SK-N-SH (cell line): ENCODE measurements around the gene QRICH2. TPM values are rescaled to one million over a fixed set of nuclear protein-coding genes. Genes with fewer than 3 reads are reported as not detected.

ENCODE experiments used
- CTCF ChIA-PET: fragments of 300-600, 350-600 bp; formaldehyde crosslinking; extraction: SDS; loops from one replicate; lab custom pipeline; 2021; lab: Yijun Ruan, JAX
- POLR2A ChIA-PET: fragments of 350-600 bp; sonication (Branson Sonifier 250); formaldehyde crosslinking; extraction: SDS; loops from one replicate; lab custom pipeline; 2020; ENCODE audit warnings: antibody characterized with exemption, inconsistent platforms; lab: Yijun Ruan, JAX
- DNase-seq: peaks from one replicate; pipeline ENCODE4 v3.0.0; 2012
- H2AFZ ChIP-seq: fragments of 200-600 bp; sonication (generic); 2 replicates; pipeline ENCODE4 v1.8.1; 2016; ENCODE audit warnings: antibody characterized with exemption, mild to moderate bottlenecking, low read depth
- H3F3A ChIP-seq: fragments of 200-600 bp; sonication (generic); replicated peaks from 2 replicates; pipeline ENCODE3; 2016; ENCODE audit warnings: antibody characterized with exemption, mild to moderate bottlenecking; ENCODE audit not compliant: insufficient read depth
- H3K27ac ChIP-seq, 2 experiments: fragments of 200-500 bp in 1 of 2; fragments of 200-600 bp in 1 of 2; sonication (Bioruptor generic) in 1 of 2; sonication (generic), shearing (Covaris generic) in 1 of 2; 2 replicates each; pipeline versions ENCODE4 v1.5.1 to v1.6.1; 2014 to 2016; ENCODE audit warnings: low read depth in 2 of 2, inconsistent platforms in 1 of 2, low read length in 1 of 2, mild to moderate bottlenecking in 1 of 2, mixed read lengths in 1 of 2
- H3K27me3 ChIP-seq: fragments of 200-600 bp; sonication (generic), shearing (Covaris generic); 2 replicates; pipeline ENCODE4 v1.6.1; 2016; ENCODE audit warnings: mixed run types; ENCODE audit not compliant: insufficient read depth
- H3K36me3 ChIP-seq, 2 experiments: fragments of 200-500 bp in 1 of 2; fragments of 200-600 bp in 1 of 2; sonication (Bioruptor generic) in 1 of 2; sonication (generic) in 1 of 2; replicated peaks in 1 of 2; 2 replicates each; pipeline versions ENCODE3 to v1.5.1; 2014 to 2016; ENCODE audit warnings: low read length in 1 of 2, mild to moderate bottlenecking in 1 of 2; ENCODE audit not compliant: insufficient read depth in 2 of 2, control insufficient read depth in 1 of 2
- H3K4me1 ChIP-seq, 2 experiments: fragments of 200-500 bp in 1 of 2; fragments of 200-600 bp in 1 of 2; sonication (Bioruptor generic) in 1 of 2; sonication (generic), shearing (Covaris generic) in 1 of 2; 2 replicates each; pipeline versions ENCODE4 v1.5.1 to v1.6.1; 2014 to 2016; ENCODE audit warnings: low read depth in 1 of 2, low read length in 1 of 2, mixed run types in 1 of 2; ENCODE audit not compliant: insufficient read depth in 2 of 2, control insufficient read depth in 1 of 2
- H3K4me2 ChIP-seq: fragments of 200-600 bp; sonication (generic), shearing (Covaris generic); 2 replicates; pipeline ENCODE4 v1.6.1; 2017; ENCODE audit warnings: mixed run types
- H3K4me3 ChIP-seq, 2 experiments: fragments of 200-500 bp in 1 of 2; fragments of 200-600 bp in 1 of 2; sonication (Bioruptor generic) in 1 of 2; sonication (generic), shearing (Covaris generic) in 1 of 2; 2 replicates each; pipeline versions ENCODE4 v1.5.1 to v1.8.1; 2014 to 2016; ENCODE audit warnings: low read depth in 2 of 2, inconsistent platforms in 1 of 2, low read length in 1 of 2, mild to moderate bottlenecking in 1 of 2, mixed read lengths in 1 of 2, moderate library complexity in 1 of 2
- H3K79me2 ChIP-seq: fragments of 200-600 bp; sonication (generic); 2 replicates; pipeline ENCODE4 v1.8.1; 2017; ENCODE audit warnings: mild to moderate bottlenecking; ENCODE audit not compliant: insufficient read depth
- H3K9ac ChIP-seq: fragments of 200-600 bp; sonication (generic); 2 replicates; pipeline ENCODE4 v1.6.1; 2017; ENCODE audit warnings: mixed run types
- H3K9me2 ChIP-seq: fragments of 200-600 bp; sonication (generic); 2 replicates; pipeline ENCODE4 v1.6.1; 2017; ENCODE audit warnings: mixed run types
- H3K9me3 ChIP-seq: fragments of 200-600 bp; sonication (generic); 2 replicates; pipeline ENCODE4 v1.6.1; 2017; ENCODE audit warnings: mixed run types, mild to moderate bottlenecking, moderate library complexity
- H4K20me1 ChIP-seq: fragments of 200-600 bp; sonication (generic); 2 replicates; pipeline ENCODE4 v1.6.1; 2017; ENCODE audit warnings: mild to moderate bottlenecking, mixed run types; ENCODE audit not compliant: insufficient read depth
- CTCF ChIP-seq: fragments of 200-600 bp; sonication (generic); IDR thresholded peaks from 2 replicates; pipeline ENCODE4 v1.6.1; 2017; ENCODE audit warnings: antibody characterized with exemption, mild to moderate bottlenecking, moderate library complexity
- EP300 ChIP-seq, 2 experiments: IDR thresholded peaks; 2 replicates each; pipeline versions ENCODE4 v1.4.0 to v1.6.1; 2012; ENCODE audit warnings: borderline replicate concordance in 1 of 2, low read depth in 1 of 2, low read length in 1 of 2
- MXI1 ChIP-seq: IDR thresholded peaks from 2 replicates; pipeline ENCODE4 v1.6.1; 2012; ENCODE audit warnings: mild to moderate bottlenecking, low read depth, low read length, improper control_type of control experiment
- NFIC ChIP-seq: IDR thresholded peaks from 2 replicates; pipeline ENCODE4 v1.4.0; 2012; ENCODE audit warnings: borderline replicate concordance
- NRF1 ChIP-seq: IDR thresholded peaks from 2 replicates; pipeline ENCODE4 v1.6.1; 2012; ENCODE audit warnings: low read depth, mild to moderate bottlenecking, low read length
- PBX3 ChIP-seq: IDR thresholded peaks from 2 replicates; pipeline ENCODE4; 2012
- REST ChIP-seq: IDR thresholded peaks from 2 replicates; pipeline ENCODE4 v1.6.1; 2012; ENCODE audit warnings: mild to moderate bottlenecking, low read depth, low read length, moderate library complexity
- RXRA ChIP-seq: IDR thresholded peaks from 2 replicates; pipeline ENCODE4 v1.4.0; 2012; ENCODE audit warnings: low read depth, mild to moderate bottlenecking, borderline replicate concordance
- USF2 ChIP-seq: fragments of 150-350 bp; IDR thresholded peaks from 2 replicates; pipeline ENCODE4 v1.6.1; 2017; ENCODE audit warnings: antibody characterized with exemption, low read length, low read depth, borderline replicate concordance
- WGBS: methylation state at CpG from one replicate; pipeline ENCODE4 v1.1.6; 2017; ENCODE audit warnings: low lambda C conversion rate; 5-methylcytosine and 5-hydroxymethylcytosine counted together
- polyA plus RNA-seq, 3 experiments: library from polyadenylated mRNA; depleted of rRNA; stranded (reverse); fragments of >200 nt; gene quantifications; 2 replicates each; pipeline ENCODE4 v1.2.3, GENCODE V29; 2012

QRICH2 gene
- polyA plus RNA-seq, 1 of the 3 experiments (the other 2 are of a cell fraction) = 6.2 TPM

- POLR2A ChIA-PET = no interaction called here
- Histone ChIP-seq H3K9ac (no peak overlapping the region), H3K27ac (no peak overlapping the region), H3F3A (peaks cover 15% of the 10 kb centered on the region), H2AFZ (no peak overlapping the region), H3K4me1 (peaks cover 0 to 15% of the 10 kb centered on the region in 2 experiments; a peak in 1 of 4 replicates), H3K9me3 (no peaks in the 10 kb centered on the region), H3K36me3 (no peaks in the 10 kb centered on the region), H3K9me2 (no peaks in the 10 kb centered on the region), H4K20me1 (no peaks in the 10 kb centered on the region), H3K27me3 (no peaks in the 10 kb centered on the region), H3K79me2 (no peaks in the 10 kb centered on the region), H3K4me2 (no peak overlapping the region; the same call in 1 of the 2 replicates), H3K4me3 (peak overlapping the region in 1 of 2 experiments; percentile 62; a peak in 1 of 4 replicates)
- WGBS = 88% methylated on average over 11 of the region's 11 CpGs
- TF ChIP-seq MXI1 = no peak
- TF ChIP-seq CTCF = no peak
- no peak for TF ChIP-seq REST
- no peak for TF ChIP-seq NRF1
- no peak for TF ChIP-seq PBX3
- no peak for TF ChIP-seq RXRA
- TF ChIP-seq NFIC = no peak
- no peak for TF ChIP-seq USF2
- no peak for TF ChIP-seq EP300 (IDR thresholded peaks at IDR 0.05; ENCODE audit: borderline replicate concordance in 1 of 2, low read depth in 1 of 2, low read length in 1 of 2)
- CTCF ChIA-PET = interaction anchor here (0.6 to 3.0 kb wide), 10 partner anchors 10 to 225 kb away, joined by 3 to 15 read pairs (median 3); no protein-coding TSS in a partner anchor
- no peak for DNase-seq
Measured at GRCh38 chr17:76238847-76239537, 69.1 kb downstream of the QRICH2 start.
